ENCODE results near the gene WNT2B. TPM values are rescaled to one million over a fixed set of nuclear protein-coding genes. Genes with fewer than 3 reads are reported as not detected.
"Not testable (repeated sequence)": the region's sequence is repeated elsewhere in the genome, so short reads cannot be mapped to it uniquely, and the experiment has no call there.

WNT2B gene
- total RNA-seq, 1 experiment from 2014 or later: 1.2 TPM

DNA sequence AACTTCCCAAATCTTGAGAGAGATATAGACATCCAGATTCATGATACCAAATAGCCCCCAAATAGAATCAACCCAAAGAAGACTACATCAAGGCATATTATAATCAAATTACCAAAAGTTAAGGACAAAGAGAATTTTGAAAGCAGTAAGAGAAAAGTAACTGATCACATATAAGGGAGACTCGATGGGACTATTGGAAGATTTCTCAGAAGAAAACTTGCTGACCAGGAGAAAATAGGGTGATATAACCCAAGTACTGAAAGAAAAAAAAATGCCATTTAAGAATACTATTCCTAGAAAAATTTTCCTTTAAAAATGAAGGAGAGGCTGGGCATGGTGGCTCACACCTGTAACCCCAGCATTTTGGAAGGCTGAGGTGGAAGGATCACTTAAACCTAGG is 30.5 kb upstream of the WNT2B start:
- CTCF ChIA-PET: no interaction called here

DNA sequence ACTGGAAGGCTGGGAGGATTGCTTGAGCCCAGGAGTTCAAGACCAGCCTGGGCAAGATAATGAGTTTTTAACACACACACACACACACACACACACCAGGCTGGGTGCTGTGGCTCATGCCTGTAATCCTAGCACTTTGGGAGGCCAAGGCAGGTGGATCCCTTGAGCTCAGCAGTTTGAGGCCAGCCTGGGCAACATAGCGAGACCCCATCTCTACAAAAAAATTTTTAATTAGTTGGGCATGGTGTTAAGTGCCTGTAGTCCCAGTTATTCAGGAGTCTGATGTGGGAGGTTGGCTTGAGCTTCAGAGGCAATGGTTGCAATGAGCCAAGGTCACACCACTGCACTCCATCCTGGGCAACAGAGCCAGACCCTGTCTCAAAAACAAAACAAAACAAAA is 22.7 kb upstream of the WNT2B start:
- H3K36me3 Mint-ChIP-seq: not testable (repeated sequence)

More for the DNA sequence above, 30.5 kb upstream of the WNT2B start:
- DNase-seq (ENCODE audit: low spot score) (no peak), ATAC-seq (no peak)
- Mint-ChIP-seq H3K4me1 (no peaks in the 10 kb centered on the region), H3K4me3 (no peak overlapping the region), H3K36me3 (peaks cover 23% of the 10 kb centered on the region), H3K27ac (no peak overlapping the region), H3K27me3 (ENCODE audit: low read depth) (peaks cover 5% of the 10 kb centered on the region), H3K9me3 (peaks cover 52% of the 10 kb centered on the region)
- POLR2A ChIA-PET: no interaction called here
- TF ChIP-seq, protein P1, sequence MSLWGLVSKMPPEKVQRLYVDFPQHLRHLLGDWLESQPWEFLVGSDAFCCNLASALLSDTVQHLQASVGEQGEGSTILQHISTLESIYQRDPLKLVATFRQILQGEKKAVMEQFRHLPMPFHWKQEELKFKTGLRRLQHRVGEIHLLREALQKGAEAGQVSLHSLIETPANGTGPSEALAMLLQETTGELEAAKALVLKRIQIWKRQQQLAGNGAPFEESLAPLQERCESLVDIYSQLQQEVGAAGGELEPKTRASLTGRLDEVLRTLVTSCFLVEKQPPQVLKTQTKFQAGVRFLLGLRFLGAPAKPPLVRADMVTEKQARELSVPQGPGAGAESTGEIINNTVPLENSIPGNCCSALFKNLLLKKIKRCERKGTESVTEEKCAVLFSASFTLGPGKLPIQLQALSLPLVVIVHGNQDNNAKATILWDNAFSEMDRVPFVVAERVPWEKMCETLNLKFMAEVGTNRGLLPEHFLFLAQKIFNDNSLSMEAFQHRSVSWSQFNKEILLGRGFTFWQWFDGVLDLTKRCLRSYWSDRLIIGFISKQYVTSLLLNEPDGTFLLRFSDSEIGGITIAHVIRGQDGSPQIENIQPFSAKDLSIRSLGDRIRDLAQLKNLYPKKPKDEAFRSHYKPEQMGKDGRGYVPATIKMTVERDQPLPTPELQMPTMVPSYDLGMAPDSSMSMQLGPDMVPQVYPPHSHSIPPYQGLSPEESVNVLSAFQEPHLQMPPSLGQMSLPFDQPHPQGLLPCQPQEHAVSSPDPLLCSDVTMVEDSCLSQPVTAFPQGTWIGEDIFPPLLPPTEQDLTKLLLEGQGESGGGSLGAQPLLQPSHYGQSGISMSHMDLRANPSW (CRISPR knock-in tag; conservative IDR thresholded peaks at IDR 0.05; ENCODE audit: low read depth): no peak
- TF ChIP-seq, protein P2, sequence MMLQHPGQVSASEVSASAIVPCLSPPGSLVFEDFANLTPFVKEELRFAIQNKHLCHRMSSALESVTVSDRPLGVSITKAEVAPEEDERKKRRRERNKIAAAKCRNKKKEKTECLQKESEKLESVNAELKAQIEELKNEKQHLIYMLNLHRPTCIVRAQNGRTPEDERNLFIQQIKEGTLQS (CRISPR knock-in tag; conservative IDR thresholded peaks at IDR 0.05): no peak
- TF ChIP-seq MXD4 (CRISPR knock-in tag; IDR thresholded peaks at IDR 0.05; ENCODE audit: borderline replicate concordance): no peak
- TF ChIP-seq CBFB (CRISPR knock-in tag; IDR thresholded peaks at IDR 0.05; ENCODE audit: low read depth): no peak
- TF ChIP-seq, protein P3, sequence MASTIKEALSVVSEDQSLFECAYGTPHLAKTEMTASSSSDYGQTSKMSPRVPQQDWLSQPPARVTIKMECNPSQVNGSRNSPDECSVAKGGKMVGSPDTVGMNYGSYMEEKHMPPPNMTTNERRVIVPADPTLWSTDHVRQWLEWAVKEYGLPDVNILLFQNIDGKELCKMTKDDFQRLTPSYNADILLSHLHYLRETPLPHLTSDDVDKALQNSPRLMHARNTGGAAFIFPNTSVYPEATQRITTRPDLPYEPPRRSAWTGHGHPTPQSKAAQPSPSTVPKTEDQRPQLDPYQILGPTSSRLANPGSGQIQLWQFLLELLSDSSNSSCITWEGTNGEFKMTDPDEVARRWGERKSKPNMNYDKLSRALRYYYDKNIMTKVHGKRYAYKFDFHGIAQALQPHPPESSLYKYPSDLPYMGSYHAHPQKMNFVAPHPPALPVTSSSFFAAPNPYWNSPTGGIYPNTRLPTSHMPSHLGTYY (CRISPR knock-in tag; IDR thresholded peaks at IDR 0.05): no peak
- TF ChIP-seq TEAD1 (CRISPR knock-in tag; IDR thresholded peaks at IDR 0.05): no peak
- TF ChIP-seq, protein P4, sequence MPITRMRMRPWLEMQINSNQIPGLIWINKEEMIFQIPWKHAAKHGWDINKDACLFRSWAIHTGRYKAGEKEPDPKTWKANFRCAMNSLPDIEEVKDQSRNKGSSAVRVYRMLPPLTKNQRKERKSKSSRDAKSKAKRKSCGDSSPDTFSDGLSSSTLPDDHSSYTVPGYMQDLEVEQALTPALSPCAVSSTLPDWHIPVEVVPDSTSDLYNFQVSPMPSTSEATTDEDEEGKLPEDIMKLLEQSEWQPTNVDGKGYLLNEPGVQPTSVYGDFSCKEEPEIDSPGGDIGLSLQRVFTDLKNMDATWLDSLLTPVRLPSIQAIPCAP (CRISPR knock-in tag; IDR thresholded peaks at IDR 0.05): no peak
- no peak for TF ChIP-seq JAZF1 (CRISPR knock-in tag; IDR thresholded peaks at IDR 0.05)

DNA sequence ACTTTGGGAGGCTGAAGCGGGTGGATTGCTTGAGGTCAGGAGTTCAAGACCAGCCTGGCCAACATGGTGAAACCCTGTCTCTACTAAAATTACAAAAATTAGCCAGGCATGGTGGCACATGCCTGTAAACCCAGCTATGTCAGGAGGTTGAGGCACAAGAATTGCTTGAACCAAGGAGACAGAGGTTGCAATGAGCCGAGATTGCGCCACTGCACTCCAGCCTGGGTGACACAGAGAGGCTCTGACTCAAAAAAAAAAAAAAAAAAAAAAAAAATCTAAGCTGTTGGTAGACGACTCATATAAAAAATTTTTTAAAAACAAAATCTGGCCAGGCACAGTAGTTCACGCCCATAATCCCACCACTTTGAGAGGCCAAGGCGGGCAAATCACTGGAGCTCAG is 21.1 kb upstream of the WNT2B start:
- H3K36me3 Mint-ChIP-seq; POLR2A ChIA-PET; H3K4me3 Mint-ChIP-seq; DNase-seq (ENCODE audit: low spot score); H3K9me3 Mint-ChIP-seq; H3K27ac Mint-ChIP-seq; H3K27me3 Mint-ChIP-seq (ENCODE audit: low read depth); ATAC-seq; H3K4me1 Mint-ChIP-seq: not testable (repeated sequence)
- CTCF ChIA-PET: interaction anchor here (0.7 to 1.4 kb wide), 2 partner anchors 21 to 1863 kb away, joined by 3 read pairs; no protein-coding TSS in a partner anchor

More for the DNA sequence above, 22.7 kb upstream of the WNT2B start:
- ATAC-seq; H3K27me3 Mint-ChIP-seq (ENCODE audit: low read depth); H3K9me3 Mint-ChIP-seq; DNase-seq (ENCODE audit: low spot score); H3K4me1 Mint-ChIP-seq; CTCF ChIA-PET; H3K27ac Mint-ChIP-seq; H3K4me3 Mint-ChIP-seq: not testable (repeated sequence)
- POLR2A ChIA-PET: interaction anchor here (0.6 kb wide), 1 partner anchor 147 kb away, joined by 5 read pairs; no protein-coding TSS in a partner anchor

DNA sequence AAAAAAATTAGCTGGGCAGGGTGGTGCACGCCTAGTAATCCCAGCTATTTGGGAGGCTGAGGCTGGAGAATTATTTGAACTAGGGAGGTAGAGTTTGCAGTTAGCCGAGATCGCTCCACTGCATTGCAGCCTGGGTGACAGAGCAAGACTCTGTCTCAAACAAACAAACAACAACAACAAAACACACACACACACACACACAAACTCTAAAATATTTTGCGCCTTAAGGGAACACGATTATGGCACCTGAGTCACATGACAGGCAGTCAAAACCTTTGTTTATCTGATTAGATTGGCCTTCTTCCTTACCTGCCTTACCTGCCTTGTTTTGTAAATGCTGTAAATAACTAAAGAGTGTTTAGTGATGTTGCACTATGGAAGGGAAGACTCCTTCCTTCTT is 20.6 kb upstream of the WNT2B start:
- no peaks in the 10 kb centered on the region for H3K36me3 Mint-ChIP-seq
- POLR2A ChIA-PET: no interaction called here
- TF ChIP-seq NFATC4 (CRISPR knock-in tag; IDR thresholded peaks at IDR 0.05): no peak
- TF ChIP-seq, protein P5, sequence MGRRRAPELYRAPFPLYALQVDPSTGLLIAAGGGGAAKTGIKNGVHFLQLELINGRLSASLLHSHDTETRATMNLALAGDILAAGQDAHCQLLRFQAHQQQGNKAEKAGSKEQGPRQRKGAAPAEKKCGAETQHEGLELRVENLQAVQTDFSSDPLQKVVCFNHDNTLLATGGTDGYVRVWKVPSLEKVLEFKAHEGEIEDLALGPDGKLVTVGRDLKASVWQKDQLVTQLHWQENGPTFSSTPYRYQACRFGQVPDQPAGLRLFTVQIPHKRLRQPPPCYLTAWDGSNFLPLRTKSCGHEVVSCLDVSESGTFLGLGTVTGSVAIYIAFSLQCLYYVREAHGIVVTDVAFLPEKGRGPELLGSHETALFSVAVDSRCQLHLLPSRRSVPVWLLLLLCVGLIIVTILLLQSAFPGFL (CRISPR knock-in tag; IDR thresholded peaks at IDR 0.05; ENCODE audit: borderline replicate concordance): no peak
- no peak for DNase-seq (ENCODE audit: low spot score)
- H3K27me3 Mint-ChIP-seq (ENCODE audit: low read depth): peaks cover 4% of the 10 kb centered on the region
- H3K4me3 Mint-ChIP-seq: no peak overlapping the region
- H3K27ac Mint-ChIP-seq: no peak overlapping the region
- no peaks in the 10 kb centered on the region; the same call in 1 of the 2 replicates for H3K4me1 Mint-ChIP-seq
- no peak for ATAC-seq
- CTCF ChIA-PET: interaction anchor here (0.7 to 1.4 kb wide), 2 partner anchors 21 to 1862 kb away, joined by 3 read pairs; no protein-coding TSS in a partner anchor
- H3K9me3 Mint-ChIP-seq: no peaks in the 10 kb centered on the region

Data from WTC11 (cell line).